ENCODE data around the gene RPSA. TPM values are rescaled to one million over a fixed set of nuclear protein-coding genes. Genes with fewer than 3 reads are reported as not detected.
"Not testable (repeated sequence)": the region's sequence is repeated elsewhere in the genome, so short reads cannot be mapped to it uniquely, and the experiment has no call there.

Gene RPSA
- total RNA-seq, 4 donors from 2014 or later, result 637 to 1,292 (median 907) TPM

DNA sequence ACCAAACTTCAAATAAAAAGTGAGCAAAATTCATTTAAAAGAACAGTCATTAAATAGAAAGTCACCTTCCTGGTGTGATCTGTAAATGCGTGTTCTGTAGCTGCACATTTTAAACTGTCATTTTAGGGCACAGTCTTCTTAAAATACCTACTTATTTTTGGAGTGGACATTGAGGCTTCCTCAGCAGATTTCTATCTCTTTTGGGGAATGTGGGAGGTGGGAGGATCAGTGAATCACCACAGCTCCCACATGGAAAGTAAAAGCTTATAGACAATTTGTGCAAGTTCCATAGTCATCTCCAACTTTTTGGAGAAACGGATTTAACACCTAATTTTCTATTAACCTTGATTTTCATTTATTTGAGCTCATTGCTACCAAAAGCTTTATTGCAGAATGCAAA is 39.9 kb downstream of the RPSA start:
- no peak for ATAC-seq
- no peaks in the 10 kb centered on the region for H3K36me3 ChIP-seq
- H3K27me3 ChIP-seq, result peaks cover 4% of the 10 kb centered on the region
- H3K27ac ChIP-seq, result no peak overlapping the region
- H3K4me1 ChIP-seq, result peaks cover 0 to 4% (median 0%) of the 10 kb centered on the region in 3 donors
- TF ChIP-seq, protein P1, sequence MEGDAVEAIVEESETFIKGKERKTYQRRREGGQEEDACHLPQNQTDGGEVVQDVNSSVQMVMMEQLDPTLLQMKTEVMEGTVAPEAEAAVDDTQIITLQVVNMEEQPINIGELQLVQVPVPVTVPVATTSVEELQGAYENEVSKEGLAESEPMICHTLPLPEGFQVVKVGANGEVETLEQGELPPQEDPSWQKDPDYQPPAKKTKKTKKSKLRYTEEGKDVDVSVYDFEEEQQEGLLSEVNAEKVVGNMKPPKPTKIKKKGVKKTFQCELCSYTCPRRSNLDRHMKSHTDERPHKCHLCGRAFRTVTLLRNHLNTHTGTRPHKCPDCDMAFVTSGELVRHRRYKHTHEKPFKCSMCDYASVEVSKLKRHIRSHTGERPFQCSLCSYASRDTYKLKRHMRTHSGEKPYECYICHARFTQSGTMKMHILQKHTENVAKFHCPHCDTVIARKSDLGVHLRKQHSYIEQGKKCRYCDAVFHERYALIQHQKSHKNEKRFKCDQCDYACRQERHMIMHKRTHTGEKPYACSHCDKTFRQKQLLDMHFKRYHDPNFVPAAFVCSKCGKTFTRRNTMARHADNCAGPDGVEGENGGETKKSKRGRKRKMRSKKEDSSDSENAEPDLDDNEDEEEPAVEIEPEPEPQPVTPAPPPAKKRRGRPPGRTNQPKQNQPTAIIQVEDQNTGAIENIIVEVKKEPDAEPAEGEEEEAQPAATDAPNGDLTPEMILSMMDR (IDR thresholded peaks at IDR 0.05), result no peak
- TF ChIP-seq EP300 (IDR thresholded peaks at IDR 0.05) (no peak), POLR2A (IDR thresholded peaks at IDR 0.05) (no peak), POLR2AphosphoS5 (IDR thresholded peaks at IDR 0.05) (no peak)
- no peaks in the 10 kb centered on the region for H3K9me3 ChIP-seq
- H3K4me3 ChIP-seq, result no peak overlapping the region
- 58 to 81% methylated on average over 2 of the region's 2 CpGs for WGBS, 2 donors (ENCODE audit: low coverage in 1 of 2)

DNA sequence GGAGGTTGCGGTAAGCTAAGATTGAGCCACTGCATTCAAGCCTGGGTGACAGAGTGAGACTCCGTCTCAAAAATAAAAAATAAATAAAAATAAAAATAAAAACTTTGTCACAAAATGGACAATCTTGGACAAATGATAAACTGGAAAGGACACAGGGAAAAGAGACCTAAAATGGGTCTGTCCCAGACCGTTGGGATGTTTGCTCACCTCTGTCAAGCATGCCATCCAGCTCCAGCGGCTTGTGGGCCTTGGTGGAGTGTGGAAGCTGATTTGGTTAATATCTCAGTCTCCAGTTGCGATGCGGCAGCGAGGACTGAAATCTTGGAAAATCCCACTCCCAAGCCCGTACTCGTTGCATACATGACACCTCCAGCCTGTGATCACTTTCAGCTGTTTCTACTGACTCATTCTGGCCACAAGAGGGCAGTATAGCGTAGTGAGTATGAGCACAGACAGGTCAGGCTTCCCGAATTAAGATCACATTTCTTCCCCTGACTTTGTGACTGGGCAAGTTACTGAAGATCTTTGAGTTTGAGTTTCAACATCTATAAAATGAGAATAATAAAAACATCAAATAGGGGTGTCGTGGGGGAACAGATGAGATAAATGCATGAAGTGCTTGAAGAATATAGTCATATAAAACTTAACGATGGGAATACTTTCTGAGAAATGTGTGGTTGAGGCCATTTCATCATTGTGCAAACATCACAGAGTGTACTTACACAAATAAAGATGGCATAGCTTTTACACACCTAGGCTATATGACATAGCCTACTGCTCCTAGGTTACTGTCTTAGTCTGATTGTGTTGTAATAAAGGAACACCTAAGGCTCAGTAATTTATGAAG is 41.3 kb downstream of the RPSA start:
- Histone ChIP-seq H3K27ac (no peak overlapping the region), H3K4me1 (peaks cover 0 to 4% (median 0%) of the 10 kb centered on the region in 3 donors), H3K36me3 (no peaks in the 10 kb centered on the region), H3K27me3 (peaks cover 4% of the 10 kb centered on the region), H3K4me3 (no peak overlapping the region), H3K9me3 (no peaks in the 10 kb centered on the region)
- 22 to 24% methylated on average over 9 to 10 of the region's 13 CpGs for WGBS, 2 donors (ENCODE audit: low coverage in 1 of 2)
- no peak for TF ChIP-seq POLR2A (IDR thresholded peaks at IDR 0.05)
- peak; percentile 17 for TF ChIP-seq POLR2AphosphoS5 (IDR thresholded peaks at IDR 0.05)
- TF ChIP-seq, protein P1 (IDR thresholded peaks at IDR 0.05), result peak; percentile 65 to 82 (median 75)
- ATAC-seq, result peak; percentile 87

DNA sequence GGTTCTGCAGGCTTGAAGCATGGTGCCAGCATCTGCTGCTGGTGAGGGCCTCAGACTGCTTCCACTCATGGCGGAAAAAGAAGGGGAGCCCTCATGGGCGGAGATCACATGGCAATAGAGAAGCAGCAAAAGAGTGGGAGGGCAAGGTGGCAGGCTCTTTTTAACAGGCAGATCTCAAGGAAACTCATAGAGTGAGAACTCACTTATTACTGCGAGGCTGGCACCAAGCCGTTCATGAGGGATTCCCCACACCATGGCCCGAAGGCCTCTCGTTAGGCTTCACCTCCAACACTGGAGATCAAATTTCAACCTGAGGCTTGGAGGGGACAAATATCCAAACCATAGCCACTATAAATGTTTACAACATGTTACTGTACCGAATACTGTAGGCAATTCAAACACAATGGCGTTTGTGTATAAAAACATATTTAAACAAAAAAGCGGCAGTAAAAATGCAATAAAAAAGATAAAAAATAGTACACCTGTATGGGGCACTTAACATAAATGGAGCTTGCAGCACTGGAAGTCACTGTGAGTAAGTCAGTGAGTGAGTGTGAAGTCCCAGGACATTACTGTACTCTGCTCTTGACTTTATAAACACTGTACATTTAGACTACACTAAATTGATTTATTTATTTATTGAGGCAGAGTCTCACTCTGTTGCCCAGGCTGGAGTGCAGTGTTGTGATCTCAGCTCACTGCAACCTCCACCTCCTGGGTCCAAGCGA is 42.1 kb downstream of the RPSA start:
- Histone ChIP-seq H3K4me3 (no peak overlapping the region), H3K27me3 (peaks cover 4% of the 10 kb centered on the region), H3K36me3 (no peaks in the 10 kb centered on the region), H3K27ac (no peak overlapping the region), H3K4me1 (peaks cover 0 to 4% (median 0%) of the 10 kb centered on the region in 3 donors), H3K9me3 (no peaks in the 10 kb centered on the region)
- TF ChIP-seq POLR2A (IDR thresholded peaks at IDR 0.05) (no peak), EP300 (IDR thresholded peaks at IDR 0.05) (no peak), POLR2AphosphoS5 (IDR thresholded peaks at IDR 0.05) (no peak)
- TF ChIP-seq, protein P1 (IDR thresholded peaks at IDR 0.05), result no peak
- WGBS, 2 donors (ENCODE audit: low coverage in 1 of 2), result 60 to 90% methylated on average over 5 to 6 of the region's 10 CpGs
- no peak for ATAC-seq

DNA sequence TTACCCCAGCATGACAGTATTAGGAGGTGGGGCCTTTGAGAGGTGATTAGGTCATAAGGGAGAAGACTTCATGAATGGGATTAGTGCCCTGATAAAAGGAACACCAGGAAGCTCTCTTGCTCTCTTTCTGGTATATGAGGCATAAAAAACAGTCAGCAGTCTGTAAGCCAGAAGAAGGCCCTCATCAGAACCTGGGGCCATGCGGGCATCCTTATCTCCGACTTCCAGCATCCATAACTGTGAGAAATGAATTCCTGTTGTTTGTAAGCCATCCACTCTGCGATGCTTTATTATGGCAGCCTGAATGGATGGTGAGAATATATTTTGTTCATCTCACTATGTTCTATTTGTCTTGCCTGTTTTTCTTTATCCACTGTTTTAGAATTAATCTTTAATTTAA is 43.3 kb downstream of the RPSA start:
- TF ChIP-seq EP300 (IDR thresholded peaks at IDR 0.05) (no peak), POLR2AphosphoS5 (IDR thresholded peaks at IDR 0.05) (no peak)
- H3K36me3 ChIP-seq, result no peaks in the 10 kb centered on the region
- H3K9me3 ChIP-seq, result no peaks in the 10 kb centered on the region
- H3K4me3 ChIP-seq, result no peak overlapping the region
- ATAC-seq, result no peak
- H3K27ac ChIP-seq, result no peak overlapping the region
- H3K27me3 ChIP-seq, result peaks cover 4% of the 10 kb centered on the region
- H3K4me1 ChIP-seq, result peaks cover 0 to 4% (median 0%) of the 10 kb centered on the region in 3 donors
- 64 to 90% methylated on average over 3 of the region's 3 CpGs for WGBS, 2 donors (ENCODE audit: low coverage in 1 of 2)

DNA sequence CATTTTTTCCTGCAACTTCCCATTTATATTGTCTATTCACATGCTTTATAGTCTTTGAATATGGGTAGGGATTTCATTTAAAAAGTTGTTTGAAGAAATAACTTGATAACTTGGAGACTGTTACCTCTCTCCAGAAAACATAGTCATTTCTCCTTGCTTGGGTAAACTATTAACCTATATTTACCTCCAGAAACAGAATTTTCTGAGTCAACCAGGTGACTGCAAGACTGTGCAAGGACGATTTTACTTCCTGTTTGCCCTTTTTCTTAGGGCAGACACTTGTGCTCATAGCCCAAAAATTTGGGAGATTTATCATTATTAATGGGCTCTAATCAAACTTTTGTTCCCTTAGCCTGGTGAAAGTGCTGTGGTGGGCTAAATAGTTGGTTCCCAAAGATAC is 46.6 kb downstream of the RPSA start:
- no peaks in the 10 kb centered on the region for H3K4me1 ChIP-seq
- TF ChIP-seq POLR2AphosphoS5 (IDR thresholded peaks at IDR 0.05), result no peak
- no peak for TF ChIP-seq EP300 (IDR thresholded peaks at IDR 0.05)
- TF ChIP-seq, protein P1 (IDR thresholded peaks at IDR 0.05), result no peak
- TF ChIP-seq POLR2A (IDR thresholded peaks at IDR 0.05), result no peak
- 67% methylated on average over 1 of the region's 1 CpG; no CpG with 5 or more reads in 1 of the 2 donors for WGBS, 2 donors (ENCODE audit: low coverage in 1 of 2)
- H3K4me3 ChIP-seq, result no peak overlapping the region
- no peaks in the 10 kb centered on the region for H3K36me3 ChIP-seq
- H3K27me3 ChIP-seq, result no peaks in the 10 kb centered on the region
- H3K27ac ChIP-seq, result no peak overlapping the region
- H3K9me3 ChIP-seq, result no peaks in the 10 kb centered on the region
- no peak for ATAC-seq

DNA sequence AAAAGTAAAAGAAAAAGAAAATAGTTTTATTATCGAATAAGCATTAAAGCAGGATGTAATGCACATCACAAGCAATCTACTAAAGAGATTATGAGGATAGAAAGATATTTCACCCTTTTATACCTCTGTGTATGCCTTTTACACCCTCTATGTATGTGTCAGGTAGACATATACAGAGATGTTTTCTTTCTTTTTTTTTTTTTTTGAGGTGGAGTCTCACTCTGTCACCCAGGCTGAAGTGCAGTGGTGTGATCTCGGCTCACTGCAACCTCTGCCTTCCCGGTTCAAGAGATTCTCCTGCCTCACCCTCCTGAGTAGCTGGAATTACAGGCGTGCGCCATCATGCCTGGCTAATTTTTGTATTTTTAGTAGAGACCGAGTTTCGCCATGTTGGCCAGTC is 47.4 kb downstream of the RPSA start:
- 94 to 95% methylated on average over 1 to 3 of the region's 7 CpGs for WGBS, 2 donors (ENCODE audit: low coverage in 1 of 2)
- not testable (repeated sequence) for H3K4me3 ChIP-seq, ATAC-seq, H3K9me3 ChIP-seq, H3K4me1 ChIP-seq, H3K36me3 ChIP-seq, H3K27ac ChIP-seq, H3K27me3 ChIP-seq

Measured in gastroesophageal sphincter (tissue), 4 donors.